ENCODE measurements around the gene SMS.

Gene SMS

GRCh38 chrX:21974011-21974385 lies 33.5 kb downstream of the SMS start:
- H3K9me3 Mint-ChIP-seq: no peaks in the 10 kb centered on the region
- H3K36me3 Mint-ChIP-seq (ENCODE audit: low read depth): peaks cover 79% of the 10 kb centered on the region
- no peaks in the 10 kb centered on the region for H3K27me3 Mint-ChIP-seq (ENCODE audit: low read depth)
- H3K27ac Mint-ChIP-seq: peak overlapping the region; percentile 60 to 96 (median 79)
- peaks cover 15% of the 10 kb centered on the region for H3K4me1 Mint-ChIP-seq
- TF ChIP-seq CTCF (IDR thresholded peaks at IDR 0.05; ENCODE audit: unreplicated experiment in 3 of 3): no peak
- H3K4me3 Mint-ChIP-seq: no peak overlapping the region

GRCh38 chrX:21975242-21975641 lies 34.7 kb downstream of the SMS start:
- Mint-ChIP-seq H3K27ac (peak overlapping the region; percentile 61 to 63 (median 62)), H3K4me1 (peaks cover 15% of the 10 kb centered on the region), H3K9me3 (no peaks in the 10 kb centered on the region), H3K36me3 (ENCODE audit: low read depth) (peaks cover 76% of the 10 kb centered on the region), H3K4me3 (no peak overlapping the region), H3K27me3 (ENCODE audit: low read depth) (no peaks in the 10 kb centered on the region)
- no peak for TF ChIP-seq CTCF (IDR thresholded peaks at IDR 0.05; ENCODE audit: unreplicated experiment in 3 of 3)

- peaks cover 15% of the 10 kb centered on the region for H3K4me1 Mint-ChIP-seq
Measured at GRCh38 chrX:21975812-21976211, 35.3 kb downstream of the SMS start.

GRCh38 chrX:21978346-21978745 lies 37.8 kb downstream of the SMS start:
- Mint-ChIP-seq H3K27ac (no peak overlapping the region), H3K36me3 (ENCODE audit: low read depth) (peaks cover 59% of the 10 kb centered on the region), H3K4me1 (peaks cover 15% of the 10 kb centered on the region), H3K27me3 (ENCODE audit: low read depth) (no peaks in the 10 kb centered on the region), H3K4me3 (no peak overlapping the region), H3K9me3 (no peaks in the 10 kb centered on the region)
- no peak for TF ChIP-seq CTCF (IDR thresholded peaks at IDR 0.05; ENCODE audit: unreplicated experiment in 3 of 3)

More at GRCh38 chrX:21975812-21976211, 35.3 kb downstream of the SMS start:
- Mint-ChIP-seq H3K27ac (peak overlapping the region; percentile 61 to 63 (median 62)), H3K36me3 (ENCODE audit: low read depth) (peaks cover 76% of the 10 kb centered on the region), H3K4me3 (no peak overlapping the region), H3K27me3 (ENCODE audit: low read depth) (no peaks in the 10 kb centered on the region), H3K9me3 (no peaks in the 10 kb centered on the region)
- TF ChIP-seq CTCF (IDR thresholded peaks at IDR 0.05; ENCODE audit: unreplicated experiment in 3 of 3): peak; percentile 49 to 63 (median 58)

GRCh38 chrX:21982311-21982710 lies 41.8 kb downstream of the SMS start:
- Mint-ChIP-seq H3K27me3 (ENCODE audit: low read depth) (no peaks in the 10 kb centered on the region), H3K9me3 (no peaks in the 10 kb centered on the region), H3K27ac (peak overlapping the region in 2 of 3 experiments; percentile 2 to 64), H3K4me1 (peaks cover 19% of the 10 kb centered on the region), H3K36me3 (ENCODE audit: low read depth) (peaks cover 46% of the 10 kb centered on the region), H3K4me3 (no peak overlapping the region)
- TF ChIP-seq CTCF (IDR thresholded peaks at IDR 0.05; ENCODE audit: unreplicated experiment in 3 of 3): no peak

GRCh38 chrX:21985332-21985777 lies 44.8 kb downstream of the SMS start:
- Mint-ChIP-seq H3K9me3 (no peaks in the 10 kb centered on the region), H3K36me3 (ENCODE audit: low read depth) (peaks cover 49% of the 10 kb centered on the region), H3K4me1 (peaks cover 29% of the 10 kb centered on the region), H3K27me3 (ENCODE audit: low read depth) (no peaks in the 10 kb centered on the region), H3K27ac (peak overlapping the region; percentile 16 to 29 (median 21)), H3K4me3 (no peak overlapping the region)
- peak; percentile 95 to 99 (median 97) for TF ChIP-seq CTCF (IDR thresholded peaks at IDR 0.05; ENCODE audit: unreplicated experiment in 3 of 3)
